ENCODE results near the gene RAET1L.
"Not testable (repeated sequence)": the region's sequence is repeated elsewhere in the genome, so short reads cannot be mapped to it uniquely, and the experiment has no call there.

- not testable (repeated sequence) for TF ChIP-seq CTCF (conservative IDR thresholded peaks at IDR 0.05); ZFX (IDR thresholded peaks at IDR 0.05)
Observed at GRCh38 chr6:150014623-150015280, 10.6 kb downstream of the RAET1L start.
